ENCODE results near the gene HSD17B12. TPM values are rescaled to one million over a fixed set of nuclear protein-coding genes. Genes with fewer than 3 reads are reported as not detected.

Gene HSD17B12
- total and polyA plus RNA-seq, 2 of the 13 experiments (the other 11 are each of a cell fraction or from before 2014, with no cell fraction given), result 50.3 to 117 TPM

GRCh38 chr11:43779306-43779705, 98.8 kb downstream of the HSD17B12 start:
- Histone ChIP-seq H3K27me3 (ENCODE audit: control insufficient read depth in 1 of 2, insufficient read depth in 2 of 2, low read length in 2 of 2) (no peaks in the 10 kb centered on the region), H3K79me2 (ENCODE audit: insufficient read depth, low read length) (peaks cover 15% of the 10 kb centered on the region), H3K36me3 (replicated peaks in 1 of 2; ENCODE audit: control insufficient read depth in 1 of 2, insufficient read depth in 2 of 2, low read length in 2 of 2) (peaks cover 0 to 11% of the 10 kb centered on the region in 2 experiments; a peak in 2 of 5 replicates), H3K4me2 (ENCODE audit: low read depth, low read length) (no peak overlapping the region), H3K4me3 (replicated peaks in 1 of 3; ENCODE audit: insufficient read depth in 1 of 3, low read depth in 2 of 3, low read length in 3 of 3) (no peak overlapping the region), H4K20me1 (ENCODE audit: insufficient read depth, low read length) (no peaks in the 10 kb centered on the region), H3K4me1 (ENCODE audit: insufficient read depth, low read length) (no peaks in the 10 kb centered on the region), H3K27ac (ENCODE audit: extremely low read length, insufficient read depth, low read length) (no peak overlapping the region), H3K9me3 (ENCODE audit: low read length) (no peaks in the 10 kb centered on the region), H2AFZ (ENCODE audit: low read length) (no peak overlapping the region), H3K9ac (ENCODE audit: insufficient read depth, low read depth, low read length) (no peak overlapping the region)
- ATAC-seq (no peak), DNase-seq (ENCODE audit: low spot score) (no peak), FAIRE-seq (no peak)
- ChIA-PET CTCF (ENCODE audit: low intra/inter-chr PET ratio, low total read pairs) (no interaction called here), POLR2A (no interaction called here)
- BruUV-seq (replicated peaks), result no TSS peak
- in situ Hi-C loops (cut with HindIII; ENCODE audit: extremely low pct_ligation_motif_present, low pct_unique_long_range_greater_than_20kb), result no loop called here
- TF ChIP-seq, protein P1, sequence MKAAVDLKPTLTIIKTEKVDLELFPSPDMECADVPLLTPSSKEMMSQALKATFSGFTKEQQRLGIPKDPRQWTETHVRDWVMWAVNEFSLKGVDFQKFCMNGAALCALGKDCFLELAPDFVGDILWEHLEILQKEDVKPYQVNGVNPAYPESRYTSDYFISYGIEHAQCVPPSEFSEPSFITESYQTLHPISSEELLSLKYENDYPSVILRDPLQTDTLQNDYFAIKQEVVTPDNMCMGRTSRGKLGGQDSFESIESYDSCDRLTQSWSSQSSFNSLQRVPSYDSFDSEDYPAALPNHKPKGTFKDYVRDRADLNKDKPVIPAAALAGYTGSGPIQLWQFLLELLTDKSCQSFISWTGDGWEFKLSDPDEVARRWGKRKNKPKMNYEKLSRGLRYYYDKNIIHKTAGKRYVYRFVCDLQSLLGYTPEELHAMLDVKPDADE (CRISPR knock-in tag; IDR thresholded peaks at IDR 0.05), result no peak
- TF ChIP-seq CEBPG (CRISPR knock-in tag; IDR thresholded peaks at IDR 0.05) (no peak), ZNF720 (CRISPR knock-in tag; IDR thresholded peaks at IDR 0.05) (no peak), ZSCAN20 (CRISPR knock-in tag; IDR thresholded peaks at IDR 0.05; ENCODE audit: borderline replicate concordance) (no peak), ELF4 (CRISPR knock-in tag; IDR thresholded peaks at IDR 0.05; ENCODE audit: borderline replicate concordance) (no peak), ZGPAT (CRISPR knock-in tag; IDR thresholded peaks at IDR 0.05) (no peak), ZNF629 (CRISPR knock-in tag; conservative IDR thresholded peaks at IDR 0.05) (no peak), ZNF605 (CRISPR knock-in tag; IDR thresholded peaks at IDR 0.05) (no peak), ZNF788 (CRISPR knock-in tag; IDR thresholded peaks at IDR 0.05; ENCODE audit: borderline replicate concordance) (no peak), E2F2 (CRISPR knock-in tag; IDR thresholded peaks at IDR 0.05; ENCODE audit: borderline replicate concordance) (no peak), TRAFD1 (CRISPR knock-in tag; IDR thresholded peaks at IDR 0.05; ENCODE audit: borderline replicate concordance) (no peak), ZNF432 (CRISPR knock-in tag; IDR thresholded peaks at IDR 0.05; ENCODE audit: borderline replicate concordance) (no peak), SCMH1 (CRISPR knock-in tag; IDR thresholded peaks at IDR 0.05; ENCODE audit: borderline replicate concordance) (no peak)
- intact Hi-C loops (cut with micrococcal nuclease; ENCODE audit: unreplicated experiment), result no loop called here
- 88% methylated on average over 2 of the region's 2 CpGs for WGBS (ENCODE audit: low lambda C conversion rate)
